ENCODE data around the gene MAG.

GRCh38 chr19:35340431-35340830 lies 48.5 kb downstream of the MAG start:
- no peak for TF ChIP-seq TCF12 (IDR thresholded peaks at IDR 0.05; ENCODE audit: low read depth, low read length)
- TF ChIP-seq POLR2A (IDR thresholded peaks at IDR 0.05; ENCODE audit: control extremely low read depth in 1 of 2, low read depth in 2 of 2, low read length in 2 of 2), result no peak
- TF ChIP-seq CHD2 (IDR thresholded peaks at IDR 0.05; ENCODE audit: low read length), result no peak
- TF ChIP-seq BACH1 (IDR thresholded peaks at IDR 0.05; ENCODE audit: low read length), result no peak
- no peak for TF ChIP-seq BRCA1 (IDR thresholded peaks at IDR 0.05; ENCODE audit: low read depth, low read length)
- TF ChIP-seq CTCF (IDR thresholded peaks at IDR 0.05; ENCODE audit: control extremely low read depth in 1 of 3, insufficient read depth in 1 of 3, low read depth in 1 of 3, low read length in 3 of 3), result no peak
- no peak for TF ChIP-seq CEBPB (IDR thresholded peaks at IDR 0.05; ENCODE audit: low read depth, low read length)

Data from H1 (cell line).